Measurements from ENCODE around the gene AKAP8L. TPM values are rescaled to one million over a fixed set of nuclear protein-coding genes. Genes with fewer than 3 reads are reported as not detected.

AKAP8L gene
- total RNA-seq, 1 experiment from 2014 or later: 94.0 TPM

DNA sequence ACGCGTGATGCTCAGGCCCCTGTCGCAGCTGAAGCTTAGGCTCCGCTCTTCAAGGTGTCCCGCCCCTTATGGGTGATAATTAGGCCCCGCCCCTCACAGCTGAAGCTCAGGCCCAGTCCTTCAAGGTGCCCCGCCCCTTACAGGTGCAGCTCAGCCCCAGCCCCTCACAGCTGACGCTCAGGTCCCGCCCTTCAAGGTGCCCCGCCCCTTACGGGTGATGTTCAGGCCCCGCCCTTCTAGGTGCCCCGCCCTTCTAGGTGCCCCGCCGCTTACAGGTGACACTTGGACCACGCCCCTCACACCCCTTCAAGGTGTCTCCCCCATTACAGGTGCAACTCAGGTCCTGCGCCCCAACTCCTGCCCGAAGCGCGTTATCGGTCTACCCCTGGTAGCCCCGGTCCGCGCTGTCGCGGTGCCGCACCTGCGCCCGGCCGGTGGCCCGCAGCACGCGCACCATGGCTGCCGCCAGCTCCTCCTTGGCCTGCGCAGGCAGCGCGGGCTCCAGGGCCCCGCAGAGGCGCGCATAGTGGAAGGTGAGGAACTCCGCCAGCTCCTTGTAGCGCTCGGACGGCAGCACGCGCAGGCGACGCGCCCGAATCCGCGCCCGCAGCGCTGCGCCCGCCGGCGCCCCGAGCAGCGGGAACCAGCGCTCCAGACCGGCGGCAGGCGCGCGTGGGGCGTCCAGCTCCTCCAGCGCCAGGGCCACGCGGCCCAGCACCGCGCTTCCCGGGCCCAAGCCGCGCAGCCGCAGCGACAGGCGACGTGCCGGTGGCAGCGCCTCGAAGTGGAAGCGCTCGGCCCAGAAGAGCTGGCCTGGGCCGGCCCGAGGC, 38.3 kb upstream of the AKAP8L start:
- no peaks in the 10 kb centered on the region for H3K9me3 Mint-ChIP-seq (ENCODE audit: low read depth, unreplicated experiment)
- intact Hi-C loops (cut with micrococcal nuclease; ENCODE audit: unreplicated experiment): no loop called here
- CTCF ChIA-PET: no interaction called here
- no peak overlapping the region for H3K27ac Mint-ChIP-seq (ENCODE audit: unreplicated experiment)
- TF ChIP-seq, protein P1, sequence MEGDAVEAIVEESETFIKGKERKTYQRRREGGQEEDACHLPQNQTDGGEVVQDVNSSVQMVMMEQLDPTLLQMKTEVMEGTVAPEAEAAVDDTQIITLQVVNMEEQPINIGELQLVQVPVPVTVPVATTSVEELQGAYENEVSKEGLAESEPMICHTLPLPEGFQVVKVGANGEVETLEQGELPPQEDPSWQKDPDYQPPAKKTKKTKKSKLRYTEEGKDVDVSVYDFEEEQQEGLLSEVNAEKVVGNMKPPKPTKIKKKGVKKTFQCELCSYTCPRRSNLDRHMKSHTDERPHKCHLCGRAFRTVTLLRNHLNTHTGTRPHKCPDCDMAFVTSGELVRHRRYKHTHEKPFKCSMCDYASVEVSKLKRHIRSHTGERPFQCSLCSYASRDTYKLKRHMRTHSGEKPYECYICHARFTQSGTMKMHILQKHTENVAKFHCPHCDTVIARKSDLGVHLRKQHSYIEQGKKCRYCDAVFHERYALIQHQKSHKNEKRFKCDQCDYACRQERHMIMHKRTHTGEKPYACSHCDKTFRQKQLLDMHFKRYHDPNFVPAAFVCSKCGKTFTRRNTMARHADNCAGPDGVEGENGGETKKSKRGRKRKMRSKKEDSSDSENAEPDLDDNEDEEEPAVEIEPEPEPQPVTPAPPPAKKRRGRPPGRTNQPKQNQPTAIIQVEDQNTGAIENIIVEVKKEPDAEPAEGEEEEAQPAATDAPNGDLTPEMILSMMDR (IDR thresholded peaks at IDR 0.05; ENCODE audit: unreplicated experiment): no peak
- no peaks in the 10 kb centered on the region for H3K36me3 Mint-ChIP-seq (ENCODE audit: insufficient read depth, unreplicated experiment)
- H3K4me1 Mint-ChIP-seq (ENCODE audit: low read depth, unreplicated experiment): no peaks in the 10 kb centered on the region
- H3K27me3 Mint-ChIP-seq (ENCODE audit: unreplicated experiment): peaks cover 74% of the 10 kb centered on the region
- no TSS peak for BruUV-seq (replicated peaks)
- peak; percentile 45 for DNase-seq
- H3K4me3 Mint-ChIP-seq (ENCODE audit: low read depth, unreplicated experiment): peak overlapping the region; percentile 48

DNA sequence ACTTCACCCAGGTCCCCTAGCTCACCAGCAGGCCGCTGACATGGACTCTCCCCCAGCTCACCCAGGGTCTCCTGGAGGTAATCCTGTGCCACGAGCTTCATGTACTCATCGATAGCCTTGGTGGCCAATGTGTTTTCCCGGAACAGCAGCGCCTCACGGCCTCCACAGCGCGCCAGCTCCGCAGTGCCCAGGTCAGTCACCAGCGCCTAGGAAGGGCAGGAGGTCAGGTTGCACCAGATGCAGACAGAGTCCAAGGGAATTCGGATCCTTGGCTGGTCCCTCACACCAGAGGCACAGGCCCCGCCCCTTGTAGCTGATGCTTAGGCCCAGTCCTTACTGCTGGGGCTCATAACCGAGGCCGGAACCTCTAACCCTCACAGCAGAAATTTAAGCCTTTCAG, 37.7 kb upstream of the AKAP8L start:
- Mint-ChIP-seq H3K4me3 (ENCODE audit: low read depth, unreplicated experiment) (no peak overlapping the region), H3K27me3 (ENCODE audit: unreplicated experiment) (peaks cover 74% of the 10 kb centered on the region), H3K36me3 (ENCODE audit: insufficient read depth, unreplicated experiment) (no peaks in the 10 kb centered on the region), H3K4me1 (ENCODE audit: low read depth, unreplicated experiment) (no peaks in the 10 kb centered on the region), H3K9me3 (ENCODE audit: low read depth, unreplicated experiment) (no peaks in the 10 kb centered on the region), H3K27ac (ENCODE audit: unreplicated experiment) (no peak overlapping the region)
- DNase-seq: no peak
- CTCF ChIA-PET: no interaction called here
- intact Hi-C loops (cut with micrococcal nuclease; ENCODE audit: unreplicated experiment): no loop called here
- BruUV-seq (replicated peaks): no TSS peak
- TF ChIP-seq, protein P1 (IDR thresholded peaks at IDR 0.05; ENCODE audit: unreplicated experiment): no peak

DNA sequence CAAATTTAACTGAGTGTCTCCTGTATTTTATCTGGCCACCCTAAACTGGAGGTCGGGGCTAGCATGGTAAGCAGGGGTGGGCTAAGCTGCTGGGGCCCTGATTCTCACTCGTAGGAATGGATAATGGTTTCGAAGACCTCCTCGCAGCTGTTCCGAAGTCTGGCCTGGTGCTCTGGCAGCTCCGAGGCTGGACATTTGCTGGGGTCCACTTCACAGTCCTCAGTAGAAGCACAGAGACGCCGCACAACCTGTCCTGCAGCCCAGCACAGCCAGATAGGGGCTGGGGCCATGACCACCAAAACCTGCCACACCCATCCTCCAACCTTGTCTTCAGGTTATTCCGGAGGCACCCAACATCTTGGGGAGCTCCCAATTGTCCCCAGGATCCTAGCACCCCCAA, 37.2 kb upstream of the AKAP8L start:
- no TSS peak for BruUV-seq (replicated peaks)
- Mint-ChIP-seq H3K36me3 (ENCODE audit: insufficient read depth, unreplicated experiment) (no peaks in the 10 kb centered on the region), H3K27me3 (ENCODE audit: unreplicated experiment) (peaks cover 71% of the 10 kb centered on the region), H3K27ac (ENCODE audit: unreplicated experiment) (no peak overlapping the region), H3K9me3 (ENCODE audit: low read depth, unreplicated experiment) (no peaks in the 10 kb centered on the region), H3K4me3 (ENCODE audit: low read depth, unreplicated experiment) (no peak overlapping the region), H3K4me1 (ENCODE audit: low read depth, unreplicated experiment) (peaks cover under 1% of the 10 kb centered on the region)
- intact Hi-C loops (cut with micrococcal nuclease; ENCODE audit: unreplicated experiment): no loop called here
- TF ChIP-seq, protein P1 (IDR thresholded peaks at IDR 0.05; ENCODE audit: unreplicated experiment): no peak
- no peak for DNase-seq
- CTCF ChIA-PET: no interaction called here

DNA sequence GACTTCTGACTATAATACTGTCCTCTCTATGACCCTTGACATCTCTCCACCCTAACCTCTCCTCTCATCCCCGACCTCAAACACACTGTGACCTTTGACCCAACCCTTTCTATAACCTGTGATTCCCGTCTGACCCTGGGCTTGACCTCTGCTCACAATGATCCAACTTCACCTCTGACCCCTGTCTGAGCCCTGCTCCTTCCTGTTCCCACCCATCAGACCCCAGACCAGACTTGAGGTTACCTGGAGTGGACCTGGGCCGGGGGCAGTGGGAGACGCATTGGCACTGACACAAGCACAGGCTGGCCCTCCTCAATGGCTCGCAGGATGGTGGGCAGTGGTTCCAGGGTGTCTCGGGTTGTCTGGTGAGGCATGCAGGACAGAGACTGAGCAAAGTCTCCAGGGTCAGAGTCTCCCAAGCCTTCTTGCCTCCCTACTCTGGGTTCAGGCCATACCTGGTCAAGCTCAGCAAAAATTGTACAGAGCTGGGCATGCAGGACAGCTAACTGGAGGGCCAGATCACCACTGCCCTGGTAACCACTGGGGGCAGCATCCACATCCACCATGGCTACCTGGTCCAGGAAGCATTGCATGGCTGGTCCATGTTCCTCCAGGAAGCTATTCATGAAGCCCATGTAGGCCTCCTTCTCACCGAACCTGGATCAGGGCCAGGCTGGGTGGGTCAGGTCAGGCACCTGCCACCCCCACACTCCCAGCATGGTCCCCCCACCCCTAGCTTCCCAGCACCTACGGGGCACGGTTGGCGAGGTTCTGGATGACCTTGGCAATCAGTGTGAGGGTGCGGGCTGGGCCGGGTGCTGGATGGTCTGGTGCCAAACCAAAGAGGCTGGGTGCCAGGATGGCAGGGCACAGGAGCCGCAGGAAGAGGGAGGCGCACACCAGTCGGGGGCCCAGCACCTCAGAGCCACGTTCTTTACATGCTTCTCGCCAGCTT, 35.4 kb upstream of the AKAP8L start:
- Mint-ChIP-seq H3K4me1 (ENCODE audit: low read depth, unreplicated experiment) (peaks cover 10% of the 10 kb centered on the region), H3K36me3 (ENCODE audit: insufficient read depth, unreplicated experiment) (peaks cover 7% of the 10 kb centered on the region), H3K27me3 (ENCODE audit: unreplicated experiment) (peaks cover 60% of the 10 kb centered on the region), H3K9me3 (ENCODE audit: low read depth, unreplicated experiment) (no peaks in the 10 kb centered on the region), H3K4me3 (ENCODE audit: low read depth, unreplicated experiment) (no peak overlapping the region), H3K27ac (ENCODE audit: unreplicated experiment) (no peak overlapping the region)
- BruUV-seq (replicated peaks): no TSS peak
- CTCF ChIA-PET: interaction anchor here (0.7 kb wide), 1 partner anchor 35 kb away, joined by 3 read pairs; the partner anchor contains the start of gene AKAP8L
- TF ChIP-seq, protein P1 (IDR thresholded peaks at IDR 0.05; ENCODE audit: unreplicated experiment): no peak
- intact Hi-C loops (cut with micrococcal nuclease; ENCODE audit: unreplicated experiment): no loop called here
- peak; percentile 28 for DNase-seq
